GM21723 (cell line): ENCODE data around the gene COL28A1.

Experiments used
- ATAC-seq: cut with Tn5 transposase; IDR thresholded peaks from one replicate; pipeline ENCODE4 v1.9.1; 2021; ENCODE audit warnings: mild to moderate bottlenecking, moderate library complexity; ENCODE audit not compliant: unreplicated experiment

COL28A1 gene

GRCh38 chr7:7535691-7536090 lies at the start of gene COL28A1:
COL28A1 (minus strand) TSS chr7:7535873; CDS start chr7:7532875, 2,998 bp downstream.
- ATAC-seq: no peak

- no peak for ATAC-seq
Measured at GRCh38 chr7:7584653-7585052, 49.0 kb upstream of the COL28A1 start.

GRCh38 chr7:7583731-7584130 lies 48.1 kb upstream of the COL28A1 start:
- no peak for ATAC-seq

DNA sequence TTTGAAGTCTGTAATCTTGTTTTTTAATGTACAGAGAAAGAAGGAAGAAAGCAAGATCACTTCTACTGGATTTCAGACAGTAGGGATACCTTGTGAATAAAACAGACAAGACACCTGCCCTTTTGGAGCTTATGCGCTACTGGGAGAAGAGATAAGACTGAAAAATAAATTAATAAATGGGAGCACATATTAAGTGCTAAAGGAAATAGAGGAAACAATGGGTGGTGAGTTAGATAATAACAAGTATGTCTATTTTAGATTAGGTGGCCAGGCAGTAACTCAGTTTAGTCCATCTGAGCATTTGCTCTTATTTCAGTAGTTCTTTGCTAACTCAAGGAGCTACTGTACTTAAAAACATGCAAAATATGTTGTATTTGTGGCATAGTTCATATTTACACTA lies 46.9 kb upstream of the COL28A1 start:
- no peak for ATAC-seq

GRCh38 chr7:7581531-7582179 lies 46.0 kb upstream of the COL28A1 start:
- ATAC-seq: no peak

DNA sequence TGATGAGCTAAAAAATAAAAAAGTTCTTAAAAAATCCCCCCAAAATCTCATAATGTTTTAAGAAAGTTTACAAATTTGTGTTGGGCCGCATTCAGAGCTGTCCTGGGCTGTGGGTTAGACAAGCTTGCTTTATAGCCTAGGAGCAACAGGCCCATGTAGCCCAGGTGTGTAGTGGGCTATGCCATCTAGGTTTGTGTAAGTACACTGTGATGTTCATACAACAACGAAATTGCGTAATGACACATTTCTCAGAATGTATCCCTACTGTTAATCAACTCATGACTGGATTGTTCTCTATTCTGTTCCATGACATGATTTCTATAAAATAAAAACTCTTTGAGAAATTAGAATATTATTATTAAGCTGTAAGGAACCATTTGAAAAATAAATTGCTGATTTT lies 44.0 kb upstream of the COL28A1 start:
- no peak for ATAC-seq

GRCh38 chr7:7577888-7578287 lies 42.2 kb upstream of the COL28A1 start:
- peak; percentile 79 for ATAC-seq

DNA sequence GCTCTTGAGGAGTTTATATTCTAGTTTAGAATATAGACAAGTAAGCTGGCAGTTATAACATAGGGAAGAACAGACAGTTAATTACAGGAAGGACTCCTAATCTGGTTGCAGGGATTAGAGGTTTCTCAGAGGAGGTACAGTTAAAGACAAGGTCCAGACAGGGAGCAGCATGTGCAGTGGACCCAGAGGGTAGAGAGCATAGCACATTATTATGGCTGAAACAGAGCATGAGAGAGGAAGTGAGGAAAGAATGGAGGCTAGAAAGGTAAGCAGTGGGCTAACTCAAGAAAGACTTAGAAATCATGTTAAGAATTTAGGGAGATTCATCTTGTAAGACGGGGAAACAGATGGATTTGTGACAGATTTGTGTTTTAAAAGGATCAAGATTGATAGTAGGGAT lies 40.7 kb upstream of the COL28A1 start:
- ATAC-seq: no peak

GRCh38 chr7:7573701-7574100 lies 38.0 kb upstream of the COL28A1 start:
- no peak for ATAC-seq

GRCh38 chr7:7570584-7570983 lies 34.9 kb upstream of the COL28A1 start:
- no peak for ATAC-seq

DNA sequence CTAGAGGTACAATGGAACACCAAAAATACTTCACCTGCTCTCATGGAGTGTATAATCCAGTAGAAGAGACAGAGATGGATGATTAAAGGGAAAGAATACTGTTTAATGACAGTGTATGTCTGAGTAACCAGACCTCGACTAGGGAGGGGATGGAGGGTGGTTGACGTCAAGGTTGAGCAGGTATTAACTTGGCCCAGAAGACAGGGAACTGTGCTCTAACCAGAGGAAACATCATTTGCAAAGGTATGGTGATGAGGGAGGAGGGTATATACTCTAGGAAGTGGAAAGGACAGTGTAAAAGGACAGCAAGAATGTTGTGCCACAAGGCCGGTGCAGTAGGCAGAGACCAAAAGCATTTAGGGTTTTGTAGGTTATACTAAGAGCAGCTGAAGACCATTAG lies 33.9 kb upstream of the COL28A1 start:
- ATAC-seq: peak; percentile 21

DNA sequence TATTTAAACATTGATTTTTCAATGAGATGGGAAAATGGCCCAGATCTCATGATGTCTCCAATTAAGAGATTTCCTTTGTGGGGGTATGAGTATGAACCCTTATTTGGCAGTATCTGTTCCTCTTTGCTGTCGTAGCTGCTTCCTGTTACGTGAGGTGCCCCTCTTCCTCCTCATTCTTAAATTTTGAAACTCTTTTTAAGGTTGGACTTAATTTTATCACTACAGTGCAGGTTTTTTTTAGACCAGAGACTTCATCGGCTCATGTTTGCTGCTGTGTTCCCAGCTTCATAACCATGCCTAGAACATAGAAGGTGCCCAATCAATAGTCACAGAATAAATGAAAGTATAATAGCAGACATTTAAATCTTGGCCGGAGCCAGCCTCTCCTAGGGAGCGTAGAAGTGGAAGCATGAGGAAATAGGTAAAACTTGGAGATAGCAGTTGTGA lies 33.4 kb upstream of the COL28A1 start:
- ATAC-seq: peak; percentile 53

GRCh38 chr7:7568553-7568952 lies 32.9 kb upstream of the COL28A1 start:
- no peak for ATAC-seq

DNA sequence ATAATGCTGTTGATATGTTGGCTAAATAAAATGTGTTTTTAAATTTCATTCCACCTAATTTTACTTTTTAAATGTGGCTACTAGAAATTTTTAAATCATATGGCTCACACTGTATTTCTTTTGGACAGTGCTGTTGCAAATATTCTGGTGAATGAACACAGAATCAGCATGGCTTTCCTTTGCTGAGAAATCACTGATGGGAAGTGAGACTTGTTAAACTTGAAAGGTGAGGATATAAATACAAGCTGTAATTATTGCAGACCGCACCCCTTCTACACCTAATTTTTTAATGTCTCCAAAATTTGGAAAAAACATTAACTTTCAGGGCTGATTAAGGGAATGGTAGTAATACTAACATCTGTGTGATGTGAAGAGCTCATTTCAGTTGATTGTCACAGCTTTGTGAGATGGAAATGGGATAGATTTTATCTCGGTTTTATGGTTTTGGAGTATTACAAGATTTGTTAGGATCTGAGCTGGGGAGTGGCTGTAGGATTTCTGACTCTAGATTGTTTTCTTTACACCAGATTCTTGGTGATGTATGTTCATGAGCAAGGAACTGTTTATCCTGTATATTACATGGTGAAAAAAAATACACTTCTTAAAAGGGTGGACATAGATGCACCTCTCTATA lies 32.3 kb upstream of the COL28A1 start:
- no peak for ATAC-seq

DNA sequence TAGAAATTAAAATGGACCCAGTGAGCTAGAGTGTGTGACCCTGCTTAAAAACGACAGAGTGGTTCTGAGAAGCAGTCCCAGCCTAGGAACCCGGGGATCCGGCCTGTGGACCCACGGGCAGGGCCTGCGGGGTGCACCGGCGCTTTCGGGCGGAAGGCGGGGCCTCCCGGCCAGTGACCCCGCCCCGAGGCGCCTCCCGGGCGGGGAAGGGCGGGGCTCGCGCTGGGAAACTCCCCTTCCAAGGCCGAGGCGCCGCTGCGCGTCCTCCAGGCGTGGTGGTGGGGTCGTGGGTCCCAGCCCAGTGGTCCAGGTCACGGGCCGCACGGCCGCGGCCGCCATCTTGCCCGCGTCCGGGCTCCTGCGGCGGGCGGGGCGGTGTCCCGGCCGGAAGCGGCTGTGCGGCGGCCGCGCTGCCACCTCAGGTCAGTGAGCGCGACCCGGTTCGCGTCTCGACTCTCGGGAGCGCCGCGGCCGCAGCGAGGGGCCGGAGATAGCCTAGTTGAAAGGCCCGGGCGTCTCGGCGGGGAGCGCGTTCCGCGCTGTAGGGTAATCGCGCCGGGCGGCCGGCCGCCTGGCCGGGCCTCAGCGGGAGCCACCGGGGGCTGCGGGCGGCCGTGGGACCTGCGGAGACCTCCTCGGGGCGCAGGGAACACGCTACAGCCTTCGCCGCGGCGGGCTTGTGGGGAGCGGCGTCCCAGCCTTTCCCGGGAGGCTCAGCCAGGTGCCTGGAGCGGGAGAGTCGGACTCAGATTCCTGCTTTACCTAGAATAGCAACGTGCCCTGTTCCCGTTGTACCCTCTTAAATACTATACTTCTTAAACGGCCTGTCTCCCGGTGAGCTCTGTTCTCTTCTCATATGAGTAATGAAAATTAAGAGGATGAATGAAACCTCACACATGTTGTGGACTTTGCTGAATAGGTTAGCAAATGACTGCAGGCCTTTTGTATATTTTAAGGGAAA lies 31.3 kb upstream of the COL28A1 start, which contains the start of gene MIOS:
Gene MIOS (plus strand): TSS at position 234 of the 961 bp plus-strand sequence. CDS start 5,592 bp downstream, outside the sequence.
- ATAC-seq: peak; percentile 73

GRCh38 chr7:7565746-7566650 lies 30.3 kb upstream of the COL28A1 start:
- peak; percentile 3 for ATAC-seq

DNA sequence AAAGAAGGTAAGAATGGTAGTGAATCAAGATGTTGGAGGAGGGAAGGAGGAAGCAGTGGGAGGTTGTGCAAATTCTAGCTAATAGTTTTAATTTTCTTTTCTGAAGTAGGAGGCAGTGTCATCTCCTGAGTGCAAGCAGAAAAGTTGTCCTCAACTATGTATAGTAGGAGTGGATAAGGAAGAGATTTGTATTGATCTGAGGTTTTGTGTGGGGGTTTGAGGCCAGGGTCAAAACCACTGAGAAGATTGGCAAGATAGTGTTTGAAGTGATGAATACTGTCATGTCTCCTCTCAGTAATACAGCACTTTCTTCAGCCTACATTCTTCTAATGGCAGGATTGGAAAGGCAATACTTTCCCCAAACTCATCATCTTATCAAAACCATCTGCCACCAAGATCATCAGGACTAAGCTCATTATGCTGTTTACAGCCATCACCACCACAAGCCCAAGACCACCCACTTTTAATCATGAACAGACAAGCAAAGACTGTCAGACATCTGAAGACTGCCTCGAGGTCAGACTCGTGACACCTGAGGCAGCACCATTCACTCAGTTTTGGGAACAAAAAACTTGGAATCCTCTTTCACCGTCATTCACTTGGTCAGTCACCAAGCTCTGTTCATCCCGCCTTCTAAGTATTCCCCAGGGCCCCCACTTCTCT lies 29.5 kb upstream of the COL28A1 start:
- no peak for ATAC-seq

- no peak for ATAC-seq
Measured at GRCh38 chr7:7564323-7564780, 28.7 kb upstream of the COL28A1 start.

DNA sequence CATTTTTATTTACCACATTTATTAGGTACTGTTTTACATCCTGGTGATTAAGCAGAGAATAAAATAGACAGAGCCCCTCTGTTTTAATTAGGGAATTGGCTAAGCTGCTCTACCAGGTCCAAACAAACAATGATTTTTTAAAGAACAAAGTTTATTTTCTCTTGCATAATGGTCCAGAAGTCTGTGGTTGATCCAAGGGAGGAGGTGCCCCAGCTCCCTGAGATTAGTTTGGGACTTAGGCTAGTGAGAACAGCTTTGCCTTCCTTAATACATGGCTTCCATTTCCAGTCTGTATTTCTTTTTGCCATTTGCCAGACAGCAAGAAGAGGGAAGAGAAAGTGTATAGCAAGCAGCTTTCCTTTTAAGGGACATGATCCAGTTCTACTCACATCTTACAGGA lies 28.1 kb upstream of the COL28A1 start:
- ATAC-seq: no peak

GRCh38 chr7:7563269-7563668 lies 27.6 kb upstream of the COL28A1 start:
- no peak for ATAC-seq
